ENCODE results near the gene DPAGT1.

Gene DPAGT1

GRCh38 chr11:119121008-119121810, 19.6 kb upstream of the DPAGT1 start, which contains the start of gene HINFP:
Gene HINFP (plus strand): TSS chr11:119121580. CDS start chr11:119126945, 5,365 bp downstream.
- H3K4me1 Mint-ChIP-seq = peaks cover 20% of the 10 kb centered on the region
- H3K4me3 Mint-ChIP-seq = peak within 1 kb of the TSS; percentile 90
- no peaks in the 10 kb centered on the region for H3K9me3 Mint-ChIP-seq
- ATAC-seq (ENCODE audit: low read depth) (peak; percentile 96), DNase-seq (ENCODE audit: low spot score in 2 of 2) (peak; percentile 94 to 98)
- peak within 1 kb of the TSS; percentile 92 for H3K27ac Mint-ChIP-seq
- no peaks in the 10 kb centered on the region for H3K36me3 Mint-ChIP-seq
- H3K27me3 Mint-ChIP-seq = no peaks in the 10 kb centered on the region

DNA sequence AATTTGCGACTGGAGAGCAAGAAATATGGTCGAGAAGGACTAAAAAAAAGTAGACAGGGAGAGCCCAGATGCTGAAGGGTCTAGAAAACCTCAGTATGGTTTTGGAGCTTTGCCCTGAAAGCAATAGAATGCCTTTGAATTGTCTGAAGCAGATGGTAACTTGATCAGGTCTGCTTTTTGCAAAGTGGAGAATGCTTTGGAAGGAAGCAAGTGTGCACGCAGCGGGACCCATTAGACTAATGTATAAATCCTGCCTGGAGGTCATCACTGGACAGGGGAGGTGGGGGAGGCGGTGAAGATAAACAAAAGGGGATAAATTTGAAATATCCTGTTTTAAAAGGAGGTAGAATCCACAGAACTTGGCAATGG, 19.0 kb upstream of the DPAGT1 start:
- no peaks in the 10 kb centered on the region for H3K9me3 Mint-ChIP-seq
- H3K4me1 Mint-ChIP-seq = peaks cover 20% of the 10 kb centered on the region
- H3K27ac Mint-ChIP-seq = peak overlapping the region; percentile 92
- H3K36me3 Mint-ChIP-seq = peaks cover 4% of the 10 kb centered on the region
- peak overlapping the region; percentile 90 for H3K4me3 Mint-ChIP-seq
- DNase-seq (ENCODE audit: low spot score in 2 of 2) (no peak), ATAC-seq (ENCODE audit: low read depth) (no peak)
- H3K27me3 Mint-ChIP-seq = no peaks in the 10 kb centered on the region

DNA sequence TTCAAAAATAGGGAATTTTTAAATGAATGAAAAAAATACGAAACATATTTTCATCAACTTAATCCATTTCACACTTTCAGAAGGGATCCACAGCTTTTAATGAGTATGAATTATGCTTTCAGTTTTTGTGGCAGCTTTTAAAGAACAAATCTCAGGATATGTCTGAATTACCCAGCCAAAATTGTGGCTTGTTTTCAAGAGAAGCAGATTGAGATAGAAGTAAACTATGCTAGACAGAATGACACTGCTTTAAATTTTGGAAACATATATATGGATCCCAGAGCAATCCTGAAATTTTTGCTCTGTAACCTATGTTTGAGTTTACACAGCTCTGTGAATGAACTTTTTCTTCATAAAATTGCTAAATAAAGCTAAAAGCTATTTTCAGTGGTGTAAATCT, 17.3 kb upstream of the DPAGT1 start:
- DNase-seq (ENCODE audit: low spot score in 2 of 2) (no peak), ATAC-seq (ENCODE audit: low read depth) (no peak)
- H3K27ac Mint-ChIP-seq = no peak overlapping the region
- peaks cover 14% of the 10 kb centered on the region for H3K36me3 Mint-ChIP-seq
- no peaks in the 10 kb centered on the region for H3K9me3 Mint-ChIP-seq
- H3K27me3 Mint-ChIP-seq = no peaks in the 10 kb centered on the region
- H3K4me3 Mint-ChIP-seq = no peak overlapping the region
- H3K4me1 Mint-ChIP-seq = peaks cover 20% of the 10 kb centered on the region

GRCh38 chr11:119118227-119118626, 16.6 kb upstream of the DPAGT1 start:
- Mint-ChIP-seq H3K4me3 (no peak overlapping the region), H3K27me3 (no peaks in the 10 kb centered on the region), H3K9me3 (no peaks in the 10 kb centered on the region), H3K4me1 (peaks cover 20% of the 10 kb centered on the region), H3K27ac (no peak overlapping the region), H3K36me3 (peaks cover 15% of the 10 kb centered on the region)
- ATAC-seq (ENCODE audit: low read depth) = no peak
- DNase-seq (ENCODE audit: low spot score in 2 of 2) = no peak

- Mint-ChIP-seq H3K36me3 (peaks cover 20% of the 10 kb centered on the region), H3K4me3 (no peak overlapping the region), H3K9me3 (no peaks in the 10 kb centered on the region), H3K27ac (no peak overlapping the region), H3K4me1 (peaks cover 12% of the 10 kb centered on the region), H3K27me3 (no peaks in the 10 kb centered on the region)
- DNase-seq (ENCODE audit: low spot score in 2 of 2) (no peak), ATAC-seq (ENCODE audit: low read depth) (no peak)
These were observed 15.5 kb upstream of the DPAGT1 start for GRCh38 chr11:119117004-119117706.

DNA sequence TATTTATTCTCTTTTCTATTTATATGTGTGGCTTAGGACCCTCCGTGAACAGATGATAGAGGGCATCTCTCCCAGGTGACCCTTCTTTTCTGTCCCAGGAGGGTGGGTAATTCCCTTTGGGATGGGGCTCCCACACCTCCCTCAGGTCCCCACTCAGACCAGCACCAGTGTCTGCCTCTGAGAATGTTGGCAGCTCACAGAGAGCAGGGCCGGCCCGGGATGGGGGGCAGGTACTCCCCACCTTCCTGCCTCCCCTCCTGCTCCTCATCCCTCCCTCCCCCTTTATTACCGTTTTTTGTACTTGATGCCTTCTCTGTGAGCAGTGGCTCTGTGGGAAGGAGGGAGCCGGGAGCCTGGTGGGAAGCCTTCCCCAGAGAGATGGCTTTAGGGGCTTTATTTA, 14.9 kb upstream of the DPAGT1 start:
- no peak for DNase-seq (ENCODE audit: low spot score in 2 of 2)
- Mint-ChIP-seq H3K4me3 (no peak overlapping the region), H3K9me3 (no peaks in the 10 kb centered on the region), H3K4me1 (peaks cover 8% of the 10 kb centered on the region), H3K27ac (no peak overlapping the region), H3K36me3 (peaks cover 24% of the 10 kb centered on the region), H3K27me3 (no peaks in the 10 kb centered on the region)
- no peak for ATAC-seq (ENCODE audit: low read depth)

DNA sequence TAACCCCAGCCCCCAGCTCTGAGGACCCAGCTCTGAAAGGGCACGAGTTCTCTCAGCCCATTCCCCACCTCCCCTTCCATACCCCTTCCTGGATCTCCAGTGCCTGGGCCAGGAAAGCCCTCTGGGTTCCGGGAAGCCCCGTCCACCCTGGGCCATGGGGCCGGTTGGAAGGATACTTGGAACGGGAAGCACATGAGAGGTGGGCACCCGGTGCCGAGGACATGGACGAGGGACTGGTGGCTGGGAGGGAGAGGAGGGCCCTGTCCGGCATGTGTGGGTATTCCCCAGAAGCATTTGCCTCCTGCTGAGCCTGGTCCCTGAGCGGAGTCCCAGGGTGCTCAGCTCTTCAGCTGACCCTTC, 14.6 kb upstream of the DPAGT1 start:
- ATAC-seq (ENCODE audit: low read depth) = no peak
- no peak overlapping the region for H3K4me3 Mint-ChIP-seq
- H3K4me1 Mint-ChIP-seq = peaks cover 8% of the 10 kb centered on the region
- DNase-seq (ENCODE audit: low spot score in 2 of 2) = no peak
- H3K9me3 Mint-ChIP-seq = no peaks in the 10 kb centered on the region
- no peak overlapping the region for H3K27ac Mint-ChIP-seq
- no peaks in the 10 kb centered on the region for H3K27me3 Mint-ChIP-seq
- H3K36me3 Mint-ChIP-seq = peaks cover 25% of the 10 kb centered on the region

DNA sequence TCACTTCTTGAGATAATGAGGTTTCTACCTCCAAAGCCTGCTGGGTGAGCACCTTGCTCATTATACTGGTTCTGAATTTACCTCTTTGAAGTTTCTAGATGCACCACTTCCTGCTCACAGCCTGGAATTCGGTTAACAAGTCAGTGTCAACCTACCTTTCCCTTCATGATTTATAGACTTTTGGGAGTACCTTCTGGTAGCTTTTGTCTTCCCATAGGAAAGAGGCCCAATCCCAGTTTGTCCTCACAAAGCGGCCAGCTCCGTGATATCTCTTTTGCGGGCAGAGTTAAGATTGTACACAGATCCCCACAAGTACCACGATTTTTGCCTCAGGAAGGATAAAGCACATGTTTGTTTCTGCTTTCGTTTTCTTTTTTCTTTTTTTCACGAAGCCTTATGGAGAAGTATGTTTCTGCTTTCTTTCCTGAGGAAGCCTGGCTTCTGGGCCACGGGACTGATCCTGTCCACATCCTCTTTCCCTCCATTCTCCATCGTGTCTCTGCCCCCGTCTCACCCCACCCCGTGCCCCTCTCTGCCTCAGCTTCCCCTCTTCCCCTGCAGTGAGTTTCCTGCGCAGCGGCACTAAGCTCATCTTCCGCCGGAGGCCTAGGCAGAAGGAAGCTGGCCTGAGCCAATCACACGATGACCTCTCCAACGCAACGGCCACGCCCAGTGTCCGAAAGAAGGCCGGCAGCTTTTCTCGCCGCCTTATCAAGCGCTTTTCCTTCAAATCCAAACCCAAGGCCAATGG, 14.0 kb upstream of the DPAGT1 start:
- no peaks in the 10 kb centered on the region for H3K9me3 Mint-ChIP-seq

GRCh38 chr11:119114351-119114750, 12.7 kb upstream of the DPAGT1 start:
- DNase-seq (ENCODE audit: low spot score in 2 of 2) = no peak
- H3K9me3 Mint-ChIP-seq = no peaks in the 10 kb centered on the region
- no peak overlapping the region for H3K4me3 Mint-ChIP-seq
- no peak for ATAC-seq (ENCODE audit: low read depth)
- H3K4me1 Mint-ChIP-seq = peaks cover 7% of the 10 kb centered on the region
- H3K36me3 Mint-ChIP-seq = peaks cover 27% of the 10 kb centered on the region
- H3K27me3 Mint-ChIP-seq = no peaks in the 10 kb centered on the region
- no peak overlapping the region for H3K27ac Mint-ChIP-seq

More for the DNA sequence above, 14.0 kb upstream of the DPAGT1 start:
- DNase-seq (ENCODE audit: low spot score in 2 of 2) (no peak), ATAC-seq (ENCODE audit: low read depth) (no peak)
- no peak overlapping the region for H3K4me3 Mint-ChIP-seq
- H3K27me3 Mint-ChIP-seq = no peaks in the 10 kb centered on the region
- peaks cover 6% of the 10 kb centered on the region for H3K4me1 Mint-ChIP-seq
- H3K36me3 Mint-ChIP-seq = peaks cover 25% of the 10 kb centered on the region
- no peak overlapping the region for H3K27ac Mint-ChIP-seq

DNA sequence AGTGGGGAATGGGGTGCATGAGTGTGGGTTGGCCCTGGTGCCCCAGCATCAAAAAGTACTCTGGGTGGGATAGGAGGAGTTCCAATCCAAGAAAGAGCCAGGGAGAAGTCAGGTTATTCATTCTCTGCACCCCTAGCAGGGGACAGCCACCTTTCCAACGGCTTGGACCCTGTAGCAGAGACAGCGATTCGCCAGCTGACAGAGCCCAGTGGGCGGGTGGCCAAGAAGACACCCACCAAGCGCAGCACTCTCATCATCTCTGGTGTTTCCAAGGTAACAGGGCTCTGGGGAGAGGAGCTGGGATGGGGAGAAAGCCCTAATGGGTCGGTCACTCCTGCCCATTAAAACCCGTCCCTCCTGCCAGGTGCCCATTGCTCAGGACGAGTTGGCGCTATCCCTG, 12.1 kb upstream of the DPAGT1 start:
- H3K27ac Mint-ChIP-seq = no peak overlapping the region
- no peaks in the 10 kb centered on the region for H3K9me3 Mint-ChIP-seq
- ATAC-seq (ENCODE audit: low read depth) (no peak), DNase-seq (ENCODE audit: low spot score in 2 of 2) (no peak)
- no peak overlapping the region for H3K4me3 Mint-ChIP-seq
- no peaks in the 10 kb centered on the region for H3K27me3 Mint-ChIP-seq
- peaks cover 27% of the 10 kb centered on the region for H3K36me3 Mint-ChIP-seq
- H3K4me1 Mint-ChIP-seq = peaks cover 13% of the 10 kb centered on the region

- no peaks in the 10 kb centered on the region for H3K27me3 Mint-ChIP-seq
- peaks cover 19% of the 10 kb centered on the region for H3K4me1 Mint-ChIP-seq
- no peak overlapping the region for H3K27ac Mint-ChIP-seq
- ATAC-seq (ENCODE audit: low read depth) (no peak), DNase-seq (ENCODE audit: low spot score in 2 of 2) (no peak)
- H3K9me3 Mint-ChIP-seq = no peaks in the 10 kb centered on the region
- H3K36me3 Mint-ChIP-seq = peaks cover 27% of the 10 kb centered on the region
- no peak overlapping the region for H3K4me3 Mint-ChIP-seq
These were observed 10.8 kb upstream of the DPAGT1 start for GRCh38 chr11:119112314-119113020.

DNA sequence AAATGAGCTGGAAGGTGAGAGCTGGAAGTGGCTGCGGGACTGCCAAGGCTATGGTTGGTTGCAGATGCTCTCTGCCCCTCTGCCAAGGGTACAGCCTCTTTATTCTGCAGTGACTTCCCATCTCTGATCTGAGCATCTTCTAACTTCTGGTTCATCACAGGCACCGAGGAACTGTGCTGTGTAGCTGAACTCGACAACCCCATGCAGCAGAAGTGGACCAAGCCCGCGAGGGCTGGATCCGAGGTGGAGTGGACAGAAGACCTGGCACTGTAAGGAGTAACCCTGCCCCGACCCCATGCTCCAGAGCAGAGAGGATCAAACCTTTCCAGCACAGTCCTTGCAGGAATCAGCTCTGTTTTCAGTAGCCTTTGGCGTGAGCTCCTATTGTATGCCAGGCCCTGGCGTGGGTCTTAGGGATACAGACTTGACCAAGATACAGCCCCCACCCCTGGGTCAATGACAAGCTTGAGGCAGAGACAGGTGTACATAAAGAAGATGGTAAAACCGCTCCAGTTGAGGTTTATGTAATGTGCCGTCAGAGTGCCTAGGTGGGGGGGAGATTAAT, 9.8 kb upstream of the DPAGT1 start:
- ATAC-seq (ENCODE audit: low read depth) (no peak), DNase-seq (ENCODE audit: low spot score in 2 of 2) (no peak)
- Mint-ChIP-seq H3K4me3 (no peak overlapping the region), H3K4me1 (peaks cover 24% of the 10 kb centered on the region), H3K27ac (no peak overlapping the region), H3K27me3 (no peaks in the 10 kb centered on the region), H3K9me3 (no peaks in the 10 kb centered on the region), H3K36me3 (peaks cover 27% of the 10 kb centered on the region)

GRCh38 chr11:119110439-119110838, 8.8 kb upstream of the DPAGT1 start:
- H3K4me3 Mint-ChIP-seq = no peak overlapping the region
- DNase-seq (ENCODE audit: low spot score in 2 of 2) (no peak), ATAC-seq (ENCODE audit: low read depth) (no peak)
- peaks cover 24% of the 10 kb centered on the region for H3K4me1 Mint-ChIP-seq
- no peaks in the 10 kb centered on the region for H3K9me3 Mint-ChIP-seq
- H3K36me3 Mint-ChIP-seq = peaks cover 21% of the 10 kb centered on the region
- H3K27me3 Mint-ChIP-seq = no peaks in the 10 kb centered on the region
- H3K27ac Mint-ChIP-seq = no peak overlapping the region
